Lower leg skin (tissue), 3 donors: Measurements from ENCODE around the gene PSORS1C2.
"Not testable (repeated sequence)": the region's sequence is repeated elsewhere in the genome, so short reads cannot be mapped to it uniquely, and the experiment has no call there.

Source experiments
- POLR2A ChIP-seq, 2 donors: fragments of 450-650 bp; IDR thresholded peaks; one replicate each; pipeline ENCODE4 v1.6.1; 2016 to 2017; ENCODE audit warnings: antibody characterized with exemption in 2 of 2, mild to moderate bottlenecking in 1 of 2, moderate library complexity in 1 of 2
- TF ChIP-seq, protein P1 (sequence below), 3 donors: fragments of 450-650 bp; IDR thresholded peaks; one replicate each; pipeline ENCODE4 v1.5.1; 2016; ENCODE audit warnings: antibody characterized with exemption in 3 of 3, mild to moderate bottlenecking in 3 of 3, moderate library complexity in 2 of 3

DNA sequence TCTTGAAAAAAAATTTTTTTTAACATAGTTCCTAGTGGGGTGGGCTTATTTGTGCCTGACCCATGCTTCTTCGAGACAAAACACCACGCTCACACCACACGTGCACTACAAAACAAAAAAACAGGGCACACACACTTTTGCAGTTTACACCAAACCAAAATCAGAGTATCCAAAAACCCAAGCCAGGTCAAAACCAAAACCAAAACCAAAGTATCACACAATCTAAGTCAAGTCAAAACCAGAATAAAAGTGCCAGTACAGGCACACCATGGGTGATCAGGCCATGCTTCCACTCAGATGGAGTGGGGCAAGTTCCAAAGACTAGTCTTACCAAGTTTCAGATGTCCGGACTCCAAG lies 46.8 kb upstream of the PSORS1C2 start:
- not testable (repeated sequence) for TF ChIP-seq POLR2A (IDR thresholded peaks at IDR 0.05)
- TF ChIP-seq, protein P1, sequence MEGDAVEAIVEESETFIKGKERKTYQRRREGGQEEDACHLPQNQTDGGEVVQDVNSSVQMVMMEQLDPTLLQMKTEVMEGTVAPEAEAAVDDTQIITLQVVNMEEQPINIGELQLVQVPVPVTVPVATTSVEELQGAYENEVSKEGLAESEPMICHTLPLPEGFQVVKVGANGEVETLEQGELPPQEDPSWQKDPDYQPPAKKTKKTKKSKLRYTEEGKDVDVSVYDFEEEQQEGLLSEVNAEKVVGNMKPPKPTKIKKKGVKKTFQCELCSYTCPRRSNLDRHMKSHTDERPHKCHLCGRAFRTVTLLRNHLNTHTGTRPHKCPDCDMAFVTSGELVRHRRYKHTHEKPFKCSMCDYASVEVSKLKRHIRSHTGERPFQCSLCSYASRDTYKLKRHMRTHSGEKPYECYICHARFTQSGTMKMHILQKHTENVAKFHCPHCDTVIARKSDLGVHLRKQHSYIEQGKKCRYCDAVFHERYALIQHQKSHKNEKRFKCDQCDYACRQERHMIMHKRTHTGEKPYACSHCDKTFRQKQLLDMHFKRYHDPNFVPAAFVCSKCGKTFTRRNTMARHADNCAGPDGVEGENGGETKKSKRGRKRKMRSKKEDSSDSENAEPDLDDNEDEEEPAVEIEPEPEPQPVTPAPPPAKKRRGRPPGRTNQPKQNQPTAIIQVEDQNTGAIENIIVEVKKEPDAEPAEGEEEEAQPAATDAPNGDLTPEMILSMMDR (IDR thresholded peaks at IDR 0.05): not testable (repeated sequence)
